Panc1 (cell line): ENCODE data around the gene GTF2A2. TPM values are rescaled to one million over a fixed set of nuclear protein-coding genes. Genes with fewer than 3 reads are reported as not detected.
A peak's percentile ranks its signal among the peaks of the same experiment; 100 is the strongest.

Source experiments
- ATAC-seq: fragments of 200-7000 bp; cut with Tn5 transposase; 2 replicates; pipeline ENCODE4 v1.9.1; 2020; ENCODE audit warnings: mild to moderate bottlenecking, moderate library complexity
- BruUV-seq: library from RNA; stranded (reverse); fragments of 400-500 nt; replicated peaks from 2 replicates; lab custom pipeline; 2021; lab: Mats Ljungman, UMichigan
- CTCF ChIA-PET: fragments of 300-600 bp; sonication (Branson Sonifier 250); formaldehyde crosslinking; loops from one replicate; lab custom pipeline; 2022; ENCODE audit warnings: antibody characterized with exemption; lab: Charles Lee
- POLR2A ChIA-PET: fragments of 300-600 bp; sonication (Branson Sonifier 250); formaldehyde crosslinking; loops from one replicate; lab custom pipeline; 2022; ENCODE audit warnings: antibody characterized with exemption; lab: Charles Lee
- DNase-seq: peaks from one replicate; pipeline ENCODE4 v3.0.0-alpha.2; 2010; ENCODE audit warnings: low read depth, low spot score
- H3K27ac ChIP-seq: 2 replicates; pipeline ENCODE4 v1.5.1; 2011; ENCODE audit warnings: mild to moderate bottlenecking, low read length, inconsistent platforms
- H3K27me3 ChIP-seq: fragments of 200-500 bp; sonication (Bioruptor generic); 2 replicates; pipeline ENCODE4 v1.6.0; 2014; ENCODE audit warnings: low read length, inconsistent platforms; ENCODE audit not compliant: control insufficient read depth, insufficient read depth
- H3K36me3 ChIP-seq: fragments of 200-500 bp; sonication (Bioruptor generic); 2 replicates; pipeline ENCODE4 v1.5.1; 2014; ENCODE audit warnings: inconsistent platforms, mild to moderate bottlenecking, low read length, moderate library complexity; ENCODE audit not compliant: control insufficient read depth, insufficient read depth
- H3K4me1 ChIP-seq: 2 replicates; pipeline ENCODE4 v1.5.1; 2011; ENCODE audit warnings: inconsistent platforms, mild to moderate bottlenecking, low read length, moderate library complexity; ENCODE audit not compliant: control insufficient read depth, insufficient read depth
- H3K4me3 ChIP-seq, 2 experiments: 2 replicates each; pipeline ENCODE4 v1.5.1; 2011 to 2012; ENCODE audit warnings: low read depth in 2 of 2, low read length in 2 of 2, mild to moderate bottlenecking in 2 of 2, inconsistent platforms in 1 of 2, moderate library complexity in 1 of 2
- H3K9me3 ChIP-seq: fragments of 200-500 bp; sonication (Bioruptor generic); 2 replicates; pipeline ENCODE4 v1.5.1; 2014; ENCODE audit warnings: low read depth, mild to moderate bottlenecking, inconsistent platforms, low read length, moderate library complexity; ENCODE audit not compliant: control insufficient read depth, insufficient read depth
- POLR2AphosphoS5 ChIP-seq: IDR thresholded peaks from 2 replicates; pipeline ENCODE4 v1.6.1; 2012; ENCODE audit warnings: mild to moderate bottlenecking, low read depth, low read length, moderate library complexity
- SIN3A ChIP-seq: IDR thresholded peaks from 2 replicates; pipeline ENCODE4 v1.6.1; 2012; ENCODE audit warnings: low read depth, mild to moderate bottlenecking, low read length, moderate library complexity, borderline replicate concordance; ENCODE audit not compliant: insufficient read depth
- TCF7L2 ChIP-seq: IDR thresholded peaks from 2 replicates; pipeline ENCODE4 v1.6.1; 2011; ENCODE audit warnings: mild to moderate bottlenecking, low read depth, low read length, inconsistent platforms
- in situ Hi-C: cut with HindIII; loops from 2 replicates; pipeline ENCODE4 v1.10.0; 2016; ENCODE audit warnings: low sequenced_read_pairs, low pct_unique_long_range_greater_than_20kb
- intact Hi-C: fragments of 100-400 bp; cut with micrococcal nuclease; formaldehyde crosslinking; loops from one replicate; pipeline ENCODE4 v1.10.0; 2022; ENCODE audit not compliant: unreplicated experiment
- total RNA-seq: library from RNA; stranded (reverse); gene quantifications from one replicate; pipeline ENCODE4 v1.2.1, GENCODE V29; 2021; ENCODE audit not compliant: unreplicated experiment
- TF ChIP-seq, protein P1 (sequence below), 2 experiments: IDR thresholded peaks; 2 replicates each; pipeline ENCODE4 v1.6.1; 2011 to 2012; ENCODE audit warnings: low read depth in 2 of 2, control low read depth in 1 of 2, low read length in 1 of 2, mild to moderate bottlenecking in 1 of 2, moderate library complexity in 1 of 2; ENCODE audit not compliant: insufficient read depth in 1 of 2
- TF ChIP-seq, protein P2 (sequence below): fragments of 450-650 bp; IDR thresholded peaks from 2 replicates; pipeline ENCODE4 v1.5.1; 2017; ENCODE audit warnings: mild to moderate bottlenecking

Gene GTF2A2
- total RNA-seq, 1 experiment from 2014 or later = 234 TPM

DNA sequence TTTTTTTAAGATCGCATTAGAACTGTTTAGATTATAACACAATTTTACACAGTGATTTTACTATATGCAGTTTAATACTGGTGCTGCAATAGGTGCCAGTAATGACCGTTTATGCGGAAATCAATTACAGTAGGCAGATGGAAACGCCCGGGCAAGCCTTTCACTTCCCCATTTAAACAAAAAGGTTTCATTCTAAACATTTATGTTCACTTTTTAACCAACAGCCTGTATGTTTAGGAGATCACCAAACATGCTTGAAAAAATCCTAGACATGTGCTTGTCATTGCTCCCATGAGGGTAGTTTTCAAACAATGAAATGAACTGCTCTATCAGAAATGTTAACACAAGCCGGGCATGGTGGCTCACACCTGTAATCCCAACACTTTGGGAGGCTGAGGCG lies 29.1 kb upstream of the GTF2A2 start:
- in situ Hi-C loops (no loop called here), intact Hi-C loops (no loop called here)
- ChIA-PET POLR2A (interaction anchor here (0.7 kb wide), 1 partner anchor 1103 kb away, joined by 4 read pairs; no protein-coding TSS in a partner anchor), CTCF (no interaction called here)
- Histone ChIP-seq H3K36me3 (no peaks in the 10 kb centered on the region; the same call in none of the 2 replicates), H3K27me3 (no peaks in the 10 kb centered on the region), H3K4me1 (peaks cover 24% of the 10 kb centered on the region), H3K4me3 (no peak overlapping the region), H3K27ac (no peak overlapping the region), H3K9me3 (no peaks in the 10 kb centered on the region)
- BruUV-seq = no TSS peak
- TF ChIP-seq, protein P1, sequence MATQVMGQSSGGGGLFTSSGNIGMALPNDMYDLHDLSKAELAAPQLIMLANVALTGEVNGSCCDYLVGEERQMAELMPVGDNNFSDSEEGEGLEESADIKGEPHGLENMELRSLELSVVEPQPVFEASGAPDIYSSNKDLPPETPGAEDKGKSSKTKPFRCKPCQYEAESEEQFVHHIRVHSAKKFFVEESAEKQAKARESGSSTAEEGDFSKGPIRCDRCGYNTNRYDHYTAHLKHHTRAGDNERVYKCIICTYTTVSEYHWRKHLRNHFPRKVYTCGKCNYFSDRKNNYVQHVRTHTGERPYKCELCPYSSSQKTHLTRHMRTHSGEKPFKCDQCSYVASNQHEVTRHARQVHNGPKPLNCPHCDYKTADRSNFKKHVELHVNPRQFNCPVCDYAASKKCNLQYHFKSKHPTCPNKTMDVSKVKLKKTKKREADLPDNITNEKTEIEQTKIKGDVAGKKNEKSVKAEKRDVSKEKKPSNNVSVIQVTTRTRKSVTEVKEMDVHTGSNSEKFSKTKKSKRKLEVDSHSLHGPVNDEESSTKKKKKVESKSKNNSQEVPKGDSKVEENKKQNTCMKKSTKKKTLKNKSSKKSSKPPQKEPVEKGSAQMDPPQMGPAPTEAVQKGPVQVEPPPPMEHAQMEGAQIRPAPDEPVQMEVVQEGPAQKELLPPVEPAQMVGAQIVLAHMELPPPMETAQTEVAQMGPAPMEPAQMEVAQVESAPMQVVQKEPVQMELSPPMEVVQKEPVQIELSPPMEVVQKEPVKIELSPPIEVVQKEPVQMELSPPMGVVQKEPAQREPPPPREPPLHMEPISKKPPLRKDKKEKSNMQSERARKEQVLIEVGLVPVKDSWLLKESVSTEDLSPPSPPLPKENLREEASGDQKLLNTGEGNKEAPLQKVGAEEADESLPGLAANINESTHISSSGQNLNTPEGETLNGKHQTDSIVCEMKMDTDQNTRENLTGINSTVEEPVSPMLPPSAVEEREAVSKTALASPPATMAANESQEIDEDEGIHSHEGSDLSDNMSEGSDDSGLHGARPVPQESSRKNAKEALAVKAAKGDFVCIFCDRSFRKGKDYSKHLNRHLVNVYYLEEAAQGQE (IDR thresholded peaks at IDR 0.05; ENCODE audit: insufficient read depth in 1 of 2, low read depth in 2 of 2, low read length in 1 of 2) = no peak
- TF ChIP-seq POLR2AphosphoS5 = no peak
- no peak for TF ChIP-seq SIN3A
- TF ChIP-seq, protein P2, sequence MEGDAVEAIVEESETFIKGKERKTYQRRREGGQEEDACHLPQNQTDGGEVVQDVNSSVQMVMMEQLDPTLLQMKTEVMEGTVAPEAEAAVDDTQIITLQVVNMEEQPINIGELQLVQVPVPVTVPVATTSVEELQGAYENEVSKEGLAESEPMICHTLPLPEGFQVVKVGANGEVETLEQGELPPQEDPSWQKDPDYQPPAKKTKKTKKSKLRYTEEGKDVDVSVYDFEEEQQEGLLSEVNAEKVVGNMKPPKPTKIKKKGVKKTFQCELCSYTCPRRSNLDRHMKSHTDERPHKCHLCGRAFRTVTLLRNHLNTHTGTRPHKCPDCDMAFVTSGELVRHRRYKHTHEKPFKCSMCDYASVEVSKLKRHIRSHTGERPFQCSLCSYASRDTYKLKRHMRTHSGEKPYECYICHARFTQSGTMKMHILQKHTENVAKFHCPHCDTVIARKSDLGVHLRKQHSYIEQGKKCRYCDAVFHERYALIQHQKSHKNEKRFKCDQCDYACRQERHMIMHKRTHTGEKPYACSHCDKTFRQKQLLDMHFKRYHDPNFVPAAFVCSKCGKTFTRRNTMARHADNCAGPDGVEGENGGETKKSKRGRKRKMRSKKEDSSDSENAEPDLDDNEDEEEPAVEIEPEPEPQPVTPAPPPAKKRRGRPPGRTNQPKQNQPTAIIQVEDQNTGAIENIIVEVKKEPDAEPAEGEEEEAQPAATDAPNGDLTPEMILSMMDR = no peak
- no peak for TF ChIP-seq TCF7L2
- DNase-seq = no peak
- no peak for ATAC-seq

DNA sequence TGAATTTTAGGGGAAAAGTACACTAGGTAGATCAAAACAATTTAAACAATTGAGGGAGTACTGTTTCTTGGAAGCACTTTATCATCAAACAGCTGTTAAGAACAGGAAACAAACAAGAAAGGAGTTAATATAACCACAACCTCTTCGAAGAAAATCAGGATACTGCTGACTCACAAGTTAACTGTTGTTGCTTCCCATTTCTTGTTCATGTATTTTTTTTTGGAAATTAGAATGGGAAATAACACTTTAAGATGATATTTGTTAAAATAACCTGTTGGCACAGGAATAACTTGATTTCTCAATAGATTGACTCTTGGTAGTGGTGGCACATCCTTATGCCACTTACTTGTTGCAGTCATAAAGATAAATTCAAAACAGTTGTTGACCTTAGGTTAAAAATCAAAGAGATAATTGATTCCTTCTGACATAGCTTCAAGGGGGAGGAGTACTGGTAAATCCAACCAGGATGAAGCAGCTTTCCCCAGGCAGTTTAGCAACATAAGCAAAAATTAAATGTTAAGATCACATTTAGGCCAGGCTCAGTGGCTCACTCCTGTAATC lies 28.5 kb upstream of the GTF2A2 start:
- ATAC-seq = no peak
- in situ Hi-C loops = no loop called here
- DNase-seq = no peak
- intact Hi-C loops = no loop called here
- Histone ChIP-seq H3K9me3 (no peaks in the 10 kb centered on the region), H3K36me3 (peaks cover 4% of the 10 kb centered on the region), H3K27ac (0 out of 2 replicates have a peak overlapping the region, but pooled peaks have one; percentile 8), H3K4me3 (no peak overlapping the region), H3K4me1 (peaks cover 24% of the 10 kb centered on the region), H3K27me3 (no peaks in the 10 kb centered on the region)
- POLR2A ChIA-PET = interaction anchor here (0.7 to 0.8 kb wide), 2 partner anchors 153 to 1102 kb away, joined by 3 to 4 read pairs; no protein-coding TSS in a partner anchor
- BruUV-seq = no TSS peak
- CTCF ChIA-PET = no interaction called here
- TF ChIP-seq TCF7L2 (no peak), POLR2AphosphoS5 (no peak), SIN3A (no peak)
- TF ChIP-seq, protein P1 (IDR thresholded peaks at IDR 0.05; ENCODE audit: insufficient read depth in 1 of 2, low read depth in 2 of 2, low read length in 1 of 2) = no peak
- TF ChIP-seq, protein P2 = no peak
